Measurements from ENCODE around the gene NET1.

NET1 gene

DNA sequence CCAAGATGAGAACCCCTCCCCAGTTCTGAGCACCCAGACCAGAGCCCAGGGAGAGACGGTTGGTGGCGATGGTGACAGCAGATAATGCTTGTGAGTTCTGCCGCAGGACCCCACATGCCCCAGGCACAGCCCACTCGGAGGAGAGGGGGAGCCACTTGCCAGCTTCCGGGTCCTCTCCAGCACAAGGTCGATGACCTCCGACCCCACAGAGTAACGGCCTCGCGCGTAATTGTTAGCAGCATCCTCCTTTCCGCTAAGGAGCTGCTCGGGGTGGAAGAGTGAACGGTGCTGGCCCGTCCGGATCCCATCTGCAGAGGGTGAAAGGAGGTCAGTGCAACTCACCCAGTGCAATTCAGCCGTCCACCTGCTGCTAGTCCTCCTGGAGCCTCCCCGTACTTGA lies 17.2 kb upstream of the NET1 start:
- in situ Hi-C loops (cut with HindIII; ENCODE audit: low pct_ligation_motif_present, low sequenced_read_pairs) = loop anchor here (25.0 kb wide), 1 partner anchor 558 kb away; the partner anchor contains the start of gene AKR1E2
- DNase-seq = no peak

GRCh38 chr10:5396556-5397300 lies 15.6 kb upstream of the NET1 start:
- Histone ChIP-seq H3K27ac (no peak overlapping the region), H3K27me3 (replicated peaks) (no peaks in the 10 kb centered on the region), H3K36me3 (replicated peaks) (no peaks in the 10 kb centered on the region), H3K4me3 (ENCODE audit: low read depth, low read length) (no peak overlapping the region)
- TF ChIP-seq, protein P1, sequence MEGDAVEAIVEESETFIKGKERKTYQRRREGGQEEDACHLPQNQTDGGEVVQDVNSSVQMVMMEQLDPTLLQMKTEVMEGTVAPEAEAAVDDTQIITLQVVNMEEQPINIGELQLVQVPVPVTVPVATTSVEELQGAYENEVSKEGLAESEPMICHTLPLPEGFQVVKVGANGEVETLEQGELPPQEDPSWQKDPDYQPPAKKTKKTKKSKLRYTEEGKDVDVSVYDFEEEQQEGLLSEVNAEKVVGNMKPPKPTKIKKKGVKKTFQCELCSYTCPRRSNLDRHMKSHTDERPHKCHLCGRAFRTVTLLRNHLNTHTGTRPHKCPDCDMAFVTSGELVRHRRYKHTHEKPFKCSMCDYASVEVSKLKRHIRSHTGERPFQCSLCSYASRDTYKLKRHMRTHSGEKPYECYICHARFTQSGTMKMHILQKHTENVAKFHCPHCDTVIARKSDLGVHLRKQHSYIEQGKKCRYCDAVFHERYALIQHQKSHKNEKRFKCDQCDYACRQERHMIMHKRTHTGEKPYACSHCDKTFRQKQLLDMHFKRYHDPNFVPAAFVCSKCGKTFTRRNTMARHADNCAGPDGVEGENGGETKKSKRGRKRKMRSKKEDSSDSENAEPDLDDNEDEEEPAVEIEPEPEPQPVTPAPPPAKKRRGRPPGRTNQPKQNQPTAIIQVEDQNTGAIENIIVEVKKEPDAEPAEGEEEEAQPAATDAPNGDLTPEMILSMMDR (IDR thresholded peaks at IDR 0.05; ENCODE audit: low read depth, low read length, missing control alignments) = no peak
- DNase-seq = no peak
- in situ Hi-C loops (cut with HindIII; ENCODE audit: low pct_ligation_motif_present, low sequenced_read_pairs) = loop anchor here (25.0 kb wide), 1 partner anchor 559 kb away; the partner anchor contains the start of gene AKR1E2

More for the DNA sequence above, 17.2 kb upstream of the NET1 start:
- Histone ChIP-seq H3K36me3 (replicated peaks) (no peaks in the 10 kb centered on the region), H3K27me3 (replicated peaks) (no peaks in the 10 kb centered on the region), H3K4me3 (ENCODE audit: low read depth, low read length) (no peak overlapping the region), H3K27ac (no peak overlapping the region)
- TF ChIP-seq, protein P1 (IDR thresholded peaks at IDR 0.05; ENCODE audit: low read depth, low read length, missing control alignments) = no peak

GRCh38 chr10:5399332-5399731 lies 13.0 kb upstream of the NET1 start:
- Histone ChIP-seq H3K27me3 (replicated peaks) (no peaks in the 10 kb centered on the region), H3K36me3 (replicated peaks) (no peaks in the 10 kb centered on the region), H3K4me3 (ENCODE audit: low read depth, low read length) (no peak overlapping the region), H3K27ac (no peak overlapping the region)
- TF ChIP-seq, protein P1 (IDR thresholded peaks at IDR 0.05; ENCODE audit: low read depth, low read length, missing control alignments) = no peak
- DNase-seq = no peak
- in situ Hi-C loops (cut with HindIII; ENCODE audit: low pct_ligation_motif_present, low sequenced_read_pairs) = loop anchor here (25.0 kb wide), 1 partner anchor 562 kb away; the partner anchor contains the start of gene AKR1E2

DNA sequence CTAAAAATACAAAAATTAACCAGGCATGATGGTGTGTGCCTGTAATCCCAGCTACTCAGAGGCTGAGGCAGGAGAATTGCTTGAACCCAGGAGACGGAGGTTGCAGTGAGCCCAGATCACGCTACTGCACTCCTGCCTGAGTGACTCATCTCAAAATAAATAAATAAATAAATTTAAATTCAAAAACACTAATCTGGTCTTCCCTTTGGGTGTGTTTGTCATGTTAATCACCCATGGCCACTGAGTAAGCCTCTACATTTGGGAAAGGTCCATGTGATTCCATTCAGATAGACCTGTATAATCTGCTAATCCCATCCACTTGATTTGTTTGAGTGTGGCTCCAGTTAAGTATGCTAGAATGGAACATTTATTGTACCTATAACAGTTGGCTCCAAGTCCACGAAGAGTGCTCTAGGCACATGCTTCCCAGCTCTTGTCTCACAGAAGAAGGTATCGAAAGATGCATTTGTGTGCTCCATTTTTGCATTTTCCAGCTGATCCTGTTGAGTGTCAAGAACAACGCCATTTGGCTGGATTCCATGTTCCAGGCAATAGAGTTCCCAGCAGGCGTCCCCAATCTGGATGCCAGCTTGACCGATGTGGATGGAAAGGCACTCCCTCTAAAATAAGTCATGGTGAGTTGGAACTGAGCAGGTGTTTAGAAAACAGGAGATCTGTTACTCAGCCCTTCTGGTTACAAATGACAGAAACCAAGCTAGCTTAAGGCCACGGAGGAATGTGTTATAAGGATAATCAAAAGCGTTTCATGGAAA lies 11.7 kb upstream of the NET1 start:
- no peak overlapping the region for H3K4me3 ChIP-seq (ENCODE audit: low read depth, low read length)
- no peaks in the 10 kb centered on the region for H3K36me3 ChIP-seq (replicated peaks)
- DNase-seq = no peak
- in situ Hi-C loops (cut with HindIII; ENCODE audit: low pct_ligation_motif_present, low sequenced_read_pairs) = no loop called here
- no peaks in the 10 kb centered on the region for H3K27me3 ChIP-seq (replicated peaks)
- no peak overlapping the region for H3K27ac ChIP-seq
- TF ChIP-seq, protein P1 (IDR thresholded peaks at IDR 0.05; ENCODE audit: low read depth, low read length, missing control alignments) = no peak

GRCh38 chr10:5402798-5403197 lies 9.6 kb upstream of the NET1 start:
- Histone ChIP-seq H3K27me3 (replicated peaks) (no peaks in the 10 kb centered on the region), H3K27ac (no peak overlapping the region), H3K4me3 (ENCODE audit: low read depth, low read length) (no peak overlapping the region), H3K36me3 (replicated peaks) (no peaks in the 10 kb centered on the region)
- in situ Hi-C loops (cut with HindIII; ENCODE audit: low pct_ligation_motif_present, low sequenced_read_pairs) = no loop called here
- TF ChIP-seq, protein P1 (IDR thresholded peaks at IDR 0.05; ENCODE audit: low read depth, low read length, missing control alignments) = no peak
- no peak for DNase-seq
